WTC11 (cell line): Measurements from ENCODE around the gene POLG. TPM values are rescaled to one million over a fixed set of nuclear protein-coding genes. Genes with fewer than 3 reads are reported as not detected.
A peak's percentile ranks its signal among the peaks of the same experiment; 100 is the strongest.

ENCODE experiments used
- ATAC-seq: fragments of 200-7000 bp; cut with Tn5 transposase; 2 replicates; pipeline ENCODE4 v1.10.0; 2021; ENCODE audit warnings: mild to moderate bottlenecking, moderate library complexity
- CTCF ChIA-PET: fragments of 300-600 bp; sonication (Branson Sonifier 250); formaldehyde crosslinking; loops from one replicate; lab custom pipeline; 2021; ENCODE audit warnings: antibody characterized with exemption; lab: Charles Lee
- POLR2A ChIA-PET: fragments of 350-600 bp; sonication (Branson Sonifier 250); formaldehyde crosslinking; loops from one replicate; lab custom pipeline; 2021; ENCODE audit warnings: antibody characterized with exemption; lab: Charles Lee
- DNase-seq: peaks from one replicate; pipeline ENCODE4 v3.0.0; 2021; ENCODE audit warnings: low spot score
- H3K27ac Mint-ChIP-seq: 2 replicates; pipeline ENCODE4 v1.8.0; 2021; ENCODE audit warnings: mixed read lengths
- H3K27me3 Mint-ChIP-seq: 2 replicates; pipeline ENCODE4 v1.8.0; 2021; ENCODE audit warnings: low read depth, mild to moderate bottlenecking, moderate library complexity, mixed read lengths
- H3K36me3 Mint-ChIP-seq: 2 replicates; pipeline ENCODE4 v1.8.0; 2021; ENCODE audit warnings: mixed read lengths
- H3K4me1 Mint-ChIP-seq: 2 replicates; pipeline ENCODE4 v1.8.0; 2022; ENCODE audit warnings: mixed read lengths
- H3K4me3 Mint-ChIP-seq: 2 replicates; pipeline ENCODE4 v1.8.0; 2021; ENCODE audit warnings: mild to moderate bottlenecking, moderate library complexity, mixed read lengths
- H3K9me3 Mint-ChIP-seq: 2 replicates; pipeline ENCODE4 v1.8.0; 2021; ENCODE audit warnings: mixed read lengths
- AR ChIP-seq: fragments of 250-450 bp; sonication (Bioruptor Pico); IDR thresholded peaks from 2 replicates; pipeline ENCODE4 v1.9.0; 2021; ENCODE audit warnings: mild to moderate bottlenecking
- ATF6 ChIP-seq: sonication (generic); formaldehyde crosslinking; IDR thresholded peaks from 2 replicates; pipeline ENCODE4 v1.8.1; 2023; ENCODE audit warnings: mild to moderate bottlenecking, missing genetic modification reagents
- CDX4 ChIP-seq: fragments of 250-450 bp; sonication (Bioruptor Pico); IDR thresholded peaks from 2 replicates; pipeline ENCODE4 v1.9.0; 2021; ENCODE audit warnings: moderate library complexity, mild to moderate bottlenecking, inconsistent platforms, borderline replicate concordance
- EMX1 ChIP-seq: fragments of 250-450 bp; sonication (Bioruptor Pico); IDR thresholded peaks from 2 replicates; pipeline ENCODE4 v1.8.0; 2021; ENCODE audit warnings: mild to moderate bottlenecking
- ERG ChIP-seq: fragments of 250-450 bp; sonication (Bioruptor Pico); IDR thresholded peaks from 2 replicates; pipeline ENCODE4 v1.8.0; 2021; ENCODE audit warnings: mild to moderate bottlenecking
- ESRRA ChIP-seq: sonication (generic); formaldehyde crosslinking; IDR thresholded peaks from 2 replicates; pipeline ENCODE4 v1.8.1; 2022; ENCODE audit warnings: mild to moderate bottlenecking, missing genetic modification reagents, borderline replicate concordance
- FOXP4 ChIP-seq: sonication (generic); formaldehyde crosslinking; IDR thresholded peaks from 2 replicates; pipeline ENCODE4 v1.8.0; 2022; ENCODE audit warnings: mild to moderate bottlenecking, missing genetic modification reagents
- HMGXB4 ChIP-seq: sonication (generic); formaldehyde crosslinking; IDR thresholded peaks from 2 replicates; pipeline ENCODE4 v1.8.1; 2023; ENCODE audit warnings: mild to moderate bottlenecking, moderate library complexity, missing genetic modification reagents
- MAX ChIP-seq: sonication (generic); formaldehyde crosslinking; IDR thresholded peaks from 2 replicates; pipeline ENCODE4 v1.8.0; 2022; ENCODE audit warnings: mild to moderate bottlenecking, missing genetic modification reagents
- MXD4 ChIP-seq: fragments of 250-450 bp; sonication (Bioruptor Pico); IDR thresholded peaks from 2 replicates; pipeline ENCODE4 v1.8.0; 2021; ENCODE audit warnings: mild to moderate bottlenecking, moderate library complexity, borderline replicate concordance
- TEAD1 ChIP-seq: sonication (generic); formaldehyde crosslinking; IDR thresholded peaks from 2 replicates; pipeline ENCODE4 v1.8.0; 2022; ENCODE audit warnings: mild to moderate bottlenecking, missing genetic modification reagents
- TP53 ChIP-seq: sonication (generic); formaldehyde crosslinking; IDR thresholded peaks from 2 replicates; pipeline ENCODE4 v1.8.1; 2023; ENCODE audit warnings: mild to moderate bottlenecking, missing genetic modification reagents
- USF1 ChIP-seq: sonication (generic); formaldehyde crosslinking; IDR thresholded peaks from 2 replicates; pipeline ENCODE4 v1.8.0; 2022; ENCODE audit warnings: mild to moderate bottlenecking, missing genetic modification reagents
- ZNF396 ChIP-seq: fragments of 250-450 bp; sonication (Bioruptor Pico); IDR thresholded peaks from 2 replicates; pipeline ENCODE4 v1.8.0; 2021; ENCODE audit warnings: mild to moderate bottlenecking, moderate library complexity, borderline replicate concordance
- ZNF671 ChIP-seq: fragments of 250-450 bp; sonication (Bioruptor Pico); IDR thresholded peaks from 2 replicates; pipeline ENCODE4 v1.8.0; 2021; ENCODE audit warnings: mild to moderate bottlenecking
- total RNA-seq: library from RNA; stranded (reverse); gene quantifications from 3 replicates; pipeline ENCODE4 v1.2.3, GENCODE V29; 2021
- TF ChIP-seq, protein P1 (sequence below): sonication (generic); formaldehyde crosslinking; IDR thresholded peaks from 2 replicates; pipeline ENCODE4 v1.8.0; 2022; ENCODE audit warnings: missing genetic modification reagents
- TF ChIP-seq, protein P2 (sequence below): sonication (generic); formaldehyde crosslinking; IDR thresholded peaks from 2 replicates; pipeline ENCODE4 v1.8.1; 2023; ENCODE audit warnings: mild to moderate bottlenecking, missing genetic modification reagents

The POLG gene
- total RNA-seq, 1 experiment from 2014 or later = 76.2 TPM

GRCh38 chr15:89316504-89316903 is 18.1 kb downstream of the POLG start (continued):
- TF ChIP-seq FOXP4 (CRISPR knock-in tag) = no peak
- no peak for TF ChIP-seq ESRRA (CRISPR knock-in tag)
- TF ChIP-seq, protein P1, sequence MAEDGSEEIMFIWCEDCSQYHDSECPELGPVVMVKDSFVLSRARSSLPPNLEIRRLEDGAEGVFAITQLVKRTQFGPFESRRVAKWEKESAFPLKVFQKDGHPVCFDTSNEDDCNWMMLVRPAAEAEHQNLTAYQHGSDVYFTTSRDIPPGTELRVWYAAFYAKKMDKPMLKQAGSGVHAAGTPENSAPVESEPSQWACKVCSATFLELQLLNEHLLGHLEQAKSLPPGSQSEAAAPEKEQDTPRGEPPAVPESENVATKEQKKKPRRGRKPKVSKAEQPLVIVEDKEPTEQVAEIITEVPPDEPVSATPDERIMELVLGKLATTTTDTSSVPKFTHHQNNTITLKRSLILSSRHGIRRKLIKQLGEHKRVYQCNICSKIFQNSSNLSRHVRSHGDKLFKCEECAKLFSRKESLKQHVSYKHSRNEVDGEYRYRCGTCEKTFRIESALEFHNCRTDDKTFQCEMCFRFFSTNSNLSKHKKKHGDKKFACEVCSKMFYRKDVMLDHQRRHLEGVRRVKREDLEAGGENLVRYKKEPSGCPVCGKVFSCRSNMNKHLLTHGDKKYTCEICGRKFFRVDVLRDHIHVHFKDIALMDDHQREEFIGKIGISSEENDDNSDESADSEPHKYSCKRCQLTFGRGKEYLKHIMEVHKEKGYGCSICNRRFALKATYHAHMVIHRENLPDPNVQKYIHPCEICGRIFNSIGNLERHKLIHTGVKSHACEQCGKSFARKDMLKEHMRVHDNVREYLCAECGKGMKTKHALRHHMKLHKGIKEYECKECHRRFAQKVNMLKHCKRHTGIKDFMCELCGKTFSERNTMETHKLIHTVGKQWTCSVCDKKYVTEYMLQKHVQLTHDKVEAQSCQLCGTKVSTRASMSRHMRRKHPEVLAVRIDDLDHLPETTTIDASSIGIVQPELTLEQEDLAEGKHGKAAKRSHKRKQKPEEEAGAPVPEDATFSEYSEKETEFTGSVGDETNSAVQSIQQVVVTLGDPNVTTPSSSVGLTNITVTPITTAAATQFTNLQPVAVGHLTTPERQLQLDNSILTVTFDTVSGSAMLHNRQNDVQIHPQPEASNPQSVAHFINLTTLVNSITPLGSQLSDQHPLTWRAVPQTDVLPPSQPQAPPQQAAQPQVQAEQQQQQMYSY (CRISPR knock-in tag) = no peak
- TF ChIP-seq AR (CRISPR knock-in tag) = no peak
- no peak for TF ChIP-seq ZNF671 (CRISPR knock-in tag)
- TF ChIP-seq, all 79 proteins: peak for 0

- DNase-seq (no peak), ATAC-seq (no peak)
- ChIA-PET POLR2A (no interaction called here), CTCF (no interaction called here)
- H3K4me3 Mint-ChIP-seq = no peak overlapping the region
- H3K36me3 Mint-ChIP-seq = peaks cover 71% of the 10 kb centered on the region
- H3K27me3 Mint-ChIP-seq = no peaks in the 10 kb centered on the region; the same call in 1 of the 2 replicates
- H3K4me1 Mint-ChIP-seq = no peaks in the 10 kb centered on the region
- H3K27ac Mint-ChIP-seq = peak overlapping the region; percentile 2
- H3K9me3 Mint-ChIP-seq = no peaks in the 10 kb centered on the region
- TF ChIP-seq ERG (CRISPR knock-in tag) = no peak
- no peak for TF ChIP-seq ZNF396 (CRISPR knock-in tag)
- no peak for TF ChIP-seq TEAD1 (CRISPR knock-in tag)
- TF ChIP-seq TP53 (CRISPR knock-in tag) = no peak
- no peak for TF ChIP-seq HMGXB4 (CRISPR knock-in tag)
- no peak for TF ChIP-seq MAX (CRISPR knock-in tag)
- TF ChIP-seq, protein P2, sequence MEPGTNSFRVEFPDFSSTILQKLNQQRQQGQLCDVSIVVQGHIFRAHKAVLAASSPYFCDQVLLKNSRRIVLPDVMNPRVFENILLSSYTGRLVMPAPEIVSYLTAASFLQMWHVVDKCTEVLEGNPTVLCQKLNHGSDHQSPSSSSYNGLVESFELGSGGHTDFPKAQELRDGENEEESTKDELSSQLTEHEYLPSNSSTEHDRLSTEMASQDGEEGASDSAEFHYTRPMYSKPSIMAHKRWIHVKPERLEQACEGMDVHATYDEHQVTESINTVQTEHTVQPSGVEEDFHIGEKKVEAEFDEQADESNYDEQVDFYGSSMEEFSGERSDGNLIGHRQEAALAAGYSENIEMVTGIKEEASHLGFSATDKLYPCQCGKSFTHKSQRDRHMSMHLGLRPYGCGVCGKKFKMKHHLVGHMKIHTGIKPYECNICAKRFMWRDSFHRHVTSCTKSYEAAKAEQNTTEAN (CRISPR knock-in tag) = no peak
- TF ChIP-seq ATF6 (CRISPR knock-in tag) = no peak
- TF ChIP-seq MXD4 (CRISPR knock-in tag) = no peak
- no peak for TF ChIP-seq USF1 (CRISPR knock-in tag)
- TF ChIP-seq CDX4 (CRISPR knock-in tag) = no peak
- TF ChIP-seq EMX1 (CRISPR knock-in tag) = no peak
These were observed 19.2 kb downstream of the POLG start for GRCh38 chr15:89315375-89315929.
